Limb (tissue), 2 donors: Measurements from ENCODE around the gene RAB1B.

Experiments used
- DNase-seq, 2 donors: peaks; one replicate each; pipeline ENCODE4 v3.0.0-alpha.2; 2016; ENCODE audit errors: extremely low spot score in 2 of 2

Gene RAB1B

GRCh38 chr11:66268244-66268951, at the start of gene RAB1B:
RAB1B (plus strand) TSS chr11:66268639; CDS start chr11:66268680, 41 bp downstream.
- DNase-seq = peak; percentile 100

- no peak for DNase-seq
Measured at GRCh38 chr11:66218846-66219620, 49.4 kb upstream of the RAB1B start.

GRCh38 chr11:66219846-66220565, 48.4 kb upstream of the RAB1B start:
- no peak for DNase-seq

- no peak for DNase-seq
Measured at GRCh38 chr11:66220566-66220935, 47.9 kb upstream of the RAB1B start.

GRCh38 chr11:66221012-66221411, 47.4 kb upstream of the RAB1B start:
- no peak for DNase-seq

- DNase-seq = no peak
Measured at GRCh38 chr11:66221726-66222236, 46.7 kb upstream of the RAB1B start.

GRCh38 chr11:66222358-66223149, 45.9 kb upstream of the RAB1B start:
- DNase-seq = peak; percentile 87 to 91

GRCh38 chr11:66224226-66224855, 44.1 kb upstream of the RAB1B start:
- no peak for DNase-seq

- DNase-seq = no peak
Measured at GRCh38 chr11:66225066-66225465, 43.4 kb upstream of the RAB1B start.

GRCh38 chr11:66226101-66226500, 42.3 kb upstream of the RAB1B start:
- no peak for DNase-seq

- no peak for DNase-seq
Measured at GRCh38 chr11:66227700-66228099, 40.7 kb upstream of the RAB1B start.

GRCh38 chr11:66228521-66228920, 39.9 kb upstream of the RAB1B start:
- DNase-seq = no peak

GRCh38 chr11:66230156-66230555, 38.3 kb upstream of the RAB1B start:
- DNase-seq = no peak

- DNase-seq = no peak
Measured at GRCh38 chr11:66230978-66231377, 37.5 kb upstream of the RAB1B start.

- no peak for DNase-seq
Measured at GRCh38 chr11:66231561-66231960, 36.9 kb upstream of the RAB1B start.

GRCh38 chr11:66232769-66233168, 35.7 kb upstream of the RAB1B start:
- DNase-seq = no peak

- DNase-seq = no peak
Measured at GRCh38 chr11:66233301-66233700, 35.1 kb upstream of the RAB1B start.

- no peak for DNase-seq
Measured at GRCh38 chr11:66235141-66235540, 33.3 kb upstream of the RAB1B start.

GRCh38 chr11:66237867-66238266, 30.6 kb upstream of the RAB1B start:
- DNase-seq = no peak

GRCh38 chr11:66238786-66239413, 29.5 kb upstream of the RAB1B start:
- no peak for DNase-seq
